ENCODE measurements around the gene ARHGAP42.
"Not testable (repeated sequence)": the region's sequence is repeated elsewhere in the genome, so short reads cannot be mapped to it uniquely, and the experiment has no call there.

ARHGAP42 gene

DNA sequence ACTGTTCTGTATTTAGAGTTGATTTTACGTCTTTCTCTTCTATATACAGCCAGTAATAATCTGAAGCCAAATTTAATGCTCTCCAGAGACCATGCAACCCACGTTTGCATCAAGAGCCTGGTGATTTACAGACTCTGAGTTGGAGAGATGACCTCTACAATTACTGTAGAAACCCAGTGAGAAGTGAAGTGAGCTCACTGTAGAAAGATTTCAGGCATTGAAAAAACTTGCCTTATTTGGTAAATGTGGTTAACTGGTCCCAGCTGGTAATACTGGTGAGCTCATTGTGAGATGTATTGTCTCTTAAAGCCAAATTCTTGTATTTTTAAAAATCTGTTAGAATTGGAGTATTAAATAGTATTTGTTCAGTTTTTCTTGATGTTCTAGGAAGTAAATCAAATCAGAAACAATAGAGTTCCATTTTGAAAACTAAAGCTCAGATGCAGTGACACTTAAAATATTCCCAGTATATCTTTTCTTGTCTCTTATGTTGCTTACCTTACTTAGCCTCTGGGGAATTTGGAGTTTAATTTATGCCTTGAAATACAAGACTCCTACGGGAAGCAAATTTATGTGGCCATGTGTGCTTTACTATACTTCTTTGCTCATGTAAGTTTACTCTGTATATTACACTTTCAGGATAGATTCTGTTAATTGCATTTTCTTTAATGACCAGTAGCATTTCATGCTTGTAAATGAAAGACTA is 189.9 kb downstream of the ARHGAP42 start:
- no peak for DNase-seq

- no peak for DNase-seq
These were observed 191.4 kb downstream of the ARHGAP42 start for GRCh38 chr11:100878474-100878873.

GRCh38 chr11:100882957-100883356 is 195.9 kb downstream of the ARHGAP42 start:
- no peak for DNase-seq

DNA sequence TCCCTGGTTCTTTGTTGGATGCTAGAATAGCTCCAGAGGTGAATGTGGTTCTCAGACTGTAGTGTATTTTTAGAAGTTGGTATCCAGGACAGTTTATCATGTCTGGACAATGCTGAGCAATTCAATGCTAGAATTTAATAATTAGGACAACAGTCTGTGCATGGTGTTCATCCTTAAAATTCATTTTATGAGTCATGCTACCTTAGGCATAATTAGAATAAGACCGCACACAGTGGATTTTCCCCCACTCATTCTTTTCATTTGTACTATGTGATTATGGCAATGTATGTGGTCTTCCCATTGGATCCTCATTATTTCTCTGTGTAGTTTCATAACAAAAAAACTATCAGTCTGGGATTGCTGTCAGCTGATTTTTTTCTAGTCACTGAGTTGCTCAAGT is 196.7 kb downstream of the ARHGAP42 start:
- DNase-seq = no peak

GRCh38 chr11:100887659-100888058 is 200.6 kb downstream of the ARHGAP42 start:
- DNase-seq = no peak

GRCh38 chr11:100888836-100889235 is 201.7 kb downstream of the ARHGAP42 start:
- no peak for DNase-seq

- DNase-seq = no peak
These were observed 202.7 kb downstream of the ARHGAP42 start for GRCh38 chr11:100889758-100890157.

DNA sequence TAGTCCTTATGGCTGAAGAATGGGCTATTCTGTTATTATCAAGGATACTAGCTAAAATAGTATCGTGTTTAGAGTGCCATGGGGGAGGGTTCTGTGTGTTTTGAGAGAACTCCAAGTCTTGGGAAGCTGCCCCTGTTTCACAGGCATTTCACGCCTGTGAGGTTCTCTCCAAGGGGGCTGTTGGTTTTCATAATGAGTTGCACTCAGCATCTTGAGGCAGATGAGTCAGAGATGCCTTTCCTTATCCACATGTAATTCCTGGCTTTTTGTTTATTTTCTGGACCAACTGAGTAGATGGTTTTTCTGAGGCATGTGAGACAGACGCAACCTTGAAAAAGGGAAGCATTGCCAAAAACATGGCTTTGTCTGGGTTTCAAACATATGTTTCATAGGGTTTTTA is 203.7 kb downstream of the ARHGAP42 start:
- no peak for DNase-seq

DNA sequence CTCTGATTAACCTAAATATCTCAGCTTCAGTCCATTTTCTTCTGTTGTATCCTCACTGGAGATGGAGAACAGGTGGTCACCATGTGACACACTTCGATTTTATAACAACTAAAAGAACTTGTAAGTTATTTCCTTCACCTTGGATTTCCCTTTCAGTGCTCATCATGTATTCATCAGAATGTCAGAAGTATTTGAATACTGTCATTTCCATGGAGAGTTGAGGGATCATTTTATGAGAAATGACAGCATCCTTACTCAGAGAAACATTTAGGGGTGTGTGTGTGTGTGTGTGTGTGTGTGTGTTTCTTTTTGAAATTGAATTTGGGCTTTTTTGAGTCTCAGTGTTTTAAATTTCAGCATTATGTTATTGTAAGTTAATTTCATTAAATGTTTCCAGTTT is 205.8 kb downstream of the ARHGAP42 start:
- DNase-seq = no peak

DNA sequence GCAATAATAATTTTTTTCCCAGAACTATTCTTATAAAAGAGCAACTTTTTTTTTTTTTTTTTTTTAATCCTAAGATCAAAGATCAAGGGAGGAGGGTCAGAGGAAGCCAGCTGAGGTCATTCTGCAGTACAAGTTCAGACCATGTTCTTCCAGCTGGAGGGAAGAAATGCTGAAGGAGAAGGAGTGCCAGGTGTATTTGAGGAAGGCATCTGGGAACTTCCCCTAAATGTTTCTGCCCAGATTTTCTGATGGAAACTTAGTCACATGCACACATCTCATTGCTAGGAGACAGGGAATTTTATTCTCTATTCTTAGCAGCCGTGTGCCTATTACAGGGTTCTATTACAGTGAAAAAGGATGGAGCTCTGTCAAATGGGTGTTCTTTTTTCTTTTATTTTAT is 208.4 kb downstream of the ARHGAP42 start:
- DNase-seq = no peak

- not testable (repeated sequence) for DNase-seq
These were observed 208.9 kb downstream of the ARHGAP42 start for GRCh38 chr11:100895976-100896375.

- not testable (repeated sequence) for DNase-seq
These were observed 214.4 kb downstream of the ARHGAP42 start for GRCh38 chr11:100901471-100901870.

GRCh38 chr11:100902454-100903141 is 215.5 kb downstream of the ARHGAP42 start:
- DNase-seq = no peak

DNA sequence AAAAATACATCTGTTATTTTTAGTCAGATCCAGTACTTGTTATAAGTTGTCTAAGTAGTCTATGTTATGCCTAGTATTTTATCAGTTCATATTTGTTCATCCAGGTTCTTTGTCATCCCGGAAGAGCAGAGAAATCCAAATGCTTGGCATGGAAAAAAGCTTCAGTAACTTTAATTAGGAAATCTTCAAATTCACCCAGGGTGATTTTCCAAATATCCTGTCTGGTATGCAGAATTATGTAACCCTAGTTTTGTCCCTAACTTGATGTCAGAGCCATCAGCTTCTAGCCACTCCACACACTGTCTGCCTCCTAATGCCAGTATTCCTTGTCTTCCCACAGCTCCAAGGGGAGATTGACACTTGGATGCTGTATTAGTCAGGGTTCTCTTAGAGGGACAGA is 216.2 kb downstream of the ARHGAP42 start:
- DNase-seq = no peak

DNA sequence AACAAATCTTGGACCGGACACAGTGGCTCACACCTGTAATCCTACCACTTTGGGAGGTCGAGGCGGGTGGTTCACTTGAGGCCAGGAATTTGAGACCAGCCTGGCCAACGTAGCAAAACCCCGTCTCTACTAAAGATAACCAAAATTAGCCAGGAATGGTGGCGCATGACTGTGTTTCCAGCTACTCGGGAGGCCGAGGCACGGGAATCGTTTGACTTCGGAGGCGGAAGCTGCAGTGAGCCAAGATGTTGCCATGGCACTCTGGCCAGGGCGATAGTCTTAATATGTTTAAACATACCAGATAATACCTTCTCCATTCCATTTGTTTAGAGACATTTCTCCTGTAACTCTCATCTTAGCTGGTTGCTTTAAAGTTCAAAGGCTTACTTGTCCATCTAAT is 218.6 kb downstream of the ARHGAP42 start:
- DNase-seq = no peak

GRCh38 chr11:100908746-100909145 is 221.7 kb downstream of the ARHGAP42 start:
- DNase-seq = no peak

DNA sequence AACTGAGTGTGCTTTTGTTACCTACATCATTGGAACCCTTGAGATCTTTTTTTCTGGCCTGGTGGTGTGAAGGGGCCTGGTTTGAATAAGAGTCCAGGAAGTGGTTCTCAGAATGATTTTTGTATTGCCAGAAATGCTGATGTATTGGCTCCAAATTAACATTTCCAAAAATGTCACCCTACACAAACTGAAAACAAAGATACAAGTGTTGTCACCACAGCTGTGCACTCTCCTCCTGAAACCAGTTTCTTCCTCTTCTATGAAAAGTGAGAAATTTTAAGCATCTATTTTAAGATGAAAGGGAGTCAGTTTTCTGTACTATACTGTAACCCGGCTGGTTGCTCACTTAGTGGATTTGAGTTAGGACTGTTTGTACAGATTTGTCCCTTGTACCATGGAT is 223.7 kb downstream of the ARHGAP42 start:
- no peak for DNase-seq

- no peak for DNase-seq
These were observed 227.5 kb downstream of the ARHGAP42 start for GRCh38 chr11:100914415-100915110.

DNA sequence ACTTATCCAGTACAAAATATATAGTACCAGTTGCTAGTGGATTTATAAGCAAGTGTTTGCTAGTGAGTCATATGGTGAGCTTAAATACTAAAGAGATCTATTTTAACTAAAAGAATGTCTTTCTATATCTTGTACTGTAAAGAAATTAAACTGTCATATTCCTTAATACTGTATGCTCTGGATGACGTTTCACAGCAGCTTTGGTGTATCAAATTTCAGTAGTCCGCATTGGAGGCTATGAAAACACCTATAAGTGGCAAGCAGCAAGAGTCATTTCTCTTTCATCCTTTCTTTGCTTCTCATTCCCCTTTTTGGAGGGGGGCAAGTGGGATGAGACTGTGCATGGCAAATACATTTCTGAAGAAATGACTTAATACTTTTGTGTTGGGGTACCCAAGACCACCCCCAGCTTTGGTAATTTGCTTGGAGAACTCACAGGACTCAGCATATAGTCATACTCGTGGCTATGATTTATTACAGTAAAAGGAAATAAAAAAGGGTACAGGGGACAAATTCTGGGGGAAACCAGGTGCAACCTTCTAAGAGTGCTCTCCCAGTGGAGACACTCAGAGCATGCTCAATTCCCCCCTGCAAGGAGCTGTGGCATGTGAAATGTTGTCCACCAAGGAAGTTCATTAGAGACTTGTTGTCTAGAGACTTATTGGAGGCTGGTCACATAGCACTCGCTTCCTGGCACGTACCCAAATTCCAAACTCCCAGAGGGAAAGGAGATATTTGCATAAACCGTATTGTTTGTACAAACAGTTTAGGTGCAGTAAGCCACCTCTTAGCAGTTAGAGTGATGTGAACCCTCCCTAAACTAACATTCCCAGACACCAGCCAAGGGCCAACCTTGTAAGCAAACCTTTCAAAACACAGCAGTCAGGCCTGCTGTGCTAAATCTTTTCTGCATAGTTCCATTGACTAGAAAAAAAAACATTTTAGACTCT is 231.7 kb downstream of the ARHGAP42 start:
- DNase-seq = no peak

DNA sequence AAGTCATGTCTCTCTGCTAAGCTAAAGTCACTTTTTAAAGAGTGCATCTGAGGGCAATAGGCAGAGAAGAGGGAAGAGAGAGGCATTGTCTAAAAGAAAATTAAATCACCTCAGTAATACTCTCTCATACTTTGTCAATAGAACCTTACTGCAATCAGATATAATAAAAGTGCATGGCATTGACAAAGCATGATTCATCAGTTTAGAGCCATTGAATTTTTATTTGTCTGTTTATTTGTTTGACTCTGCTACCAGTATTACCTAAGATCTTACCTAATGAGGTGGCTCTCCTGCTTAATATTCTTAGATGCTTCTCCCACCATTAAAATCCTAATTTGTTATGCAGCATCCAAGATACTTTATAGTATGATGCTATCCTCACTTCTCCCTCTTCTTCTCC is 233.5 kb downstream of the ARHGAP42 start:
- no peak for DNase-seq

- no peak for DNase-seq
These were observed 235.0 kb downstream of the ARHGAP42 start for GRCh38 chr11:100922121-100922520.

DNA sequence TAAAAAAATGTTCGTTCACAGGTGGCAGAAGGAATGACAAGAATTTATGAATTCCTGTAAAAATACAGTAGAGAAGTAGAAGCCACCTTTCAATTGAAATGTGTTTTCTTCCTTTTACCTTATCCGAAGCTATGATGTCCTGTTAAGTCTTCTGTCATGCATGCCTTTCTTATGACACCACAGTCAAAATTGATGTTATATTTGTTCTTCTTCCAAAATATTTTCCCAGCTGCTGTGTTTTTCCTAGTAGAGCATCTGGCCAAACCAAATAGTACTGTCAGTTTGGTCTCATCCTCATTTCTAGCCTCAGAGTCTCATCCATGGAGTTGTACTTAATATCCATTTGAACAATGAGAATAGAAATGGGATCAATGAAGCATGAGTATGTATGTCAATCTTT is 236.5 kb downstream of the ARHGAP42 start:
- no peak for DNase-seq

- DNase-seq = no peak
These were observed 238.8 kb downstream of the ARHGAP42 start for GRCh38 chr11:100925935-100926334.

Data from stimulated activated naive CD4-positive, alpha-beta T cell treated with Interleukin-2 at 50 U/mL for 16 hours (primary cell).